HFFc6 (cell line): Measurements from ENCODE around the gene C10orf62. TPM values are rescaled to one million over a fixed set of nuclear protein-coding genes. Genes with fewer than 3 reads are reported as not detected.
A peak's percentile ranks its signal among the peaks of the same experiment; 100 is the strongest.

Source experiments
- DNase-seq: peaks from one replicate; pipeline ENCODE4 v3.0.0-alpha.2; 2018
- H3K27ac Mint-ChIP-seq: 2 replicates; pipeline ENCODE4 v1.8.0; 2020; ENCODE audit warnings: mild to moderate bottlenecking, mixed read lengths
- H3K27me3 Mint-ChIP-seq: 2 replicates; pipeline ENCODE4 v1.8.0; 2021; ENCODE audit warnings: mild to moderate bottlenecking, moderate library complexity, mixed read lengths; ENCODE audit not compliant: insufficient read depth
- H3K36me3 Mint-ChIP-seq: 2 replicates; pipeline ENCODE4 v1.8.0; 2021; ENCODE audit warnings: low read depth, mixed read lengths
- H3K4me1 Mint-ChIP-seq: 2 replicates; pipeline ENCODE4 v1.8.0; 2020; ENCODE audit warnings: low read depth, mixed read lengths
- H3K4me3 Mint-ChIP-seq: 2 replicates; pipeline ENCODE4 v1.8.0; 2020; ENCODE audit warnings: mild to moderate bottlenecking, moderate library complexity, mixed read lengths
- H3K9me3 Mint-ChIP-seq: 2 replicates; pipeline ENCODE4 v1.8.0; 2020; ENCODE audit warnings: mild to moderate bottlenecking, mixed read lengths
- total RNA-seq, 6 experiments: library from RNA; stranded (reverse); fragmentation: NEBNext Ultra II Directional; extraction: Animal tissue kit (Norgen Biotek cat#: 25700); gene quantifications; 2 replicates in 1 of 6; 3 replicates in 5 of 6; pipeline ENCODE4 v1.2.3, GENCODE V29; 2021
- TF ChIP-seq, protein P1 (sequence below): fragments of 200-600 bp; sonication (generic); IDR thresholded peaks from 2 replicates; pipeline ENCODE4 v1.5.0; 2021; ENCODE audit warnings: antibody characterized with exemption, mild to moderate bottlenecking

The C10orf62 gene
- total RNA-seq, 6 experiments from 2014 or later: not detected

DNA sequence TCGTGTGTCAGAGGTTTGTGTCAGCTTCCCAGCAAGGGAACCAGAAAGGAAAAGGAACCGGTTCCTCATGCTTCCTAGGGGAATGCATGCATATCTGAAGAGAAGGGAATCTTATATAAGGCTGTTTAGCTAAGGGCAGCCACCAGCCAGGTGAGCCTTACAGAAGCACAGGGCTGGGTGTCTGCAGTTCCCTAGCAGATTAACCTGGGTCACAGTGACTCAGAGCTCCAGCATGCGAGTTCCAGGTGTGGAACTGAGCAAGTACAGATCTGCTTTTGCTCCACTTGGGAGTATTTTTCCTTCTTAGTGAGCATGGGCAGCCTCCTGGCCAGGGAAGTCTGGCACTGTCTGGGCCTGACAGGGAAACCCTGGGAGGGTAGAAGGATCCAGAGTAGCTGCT lies 17.9 kb upstream of the C10orf62 start:
- TF ChIP-seq, protein P1, sequence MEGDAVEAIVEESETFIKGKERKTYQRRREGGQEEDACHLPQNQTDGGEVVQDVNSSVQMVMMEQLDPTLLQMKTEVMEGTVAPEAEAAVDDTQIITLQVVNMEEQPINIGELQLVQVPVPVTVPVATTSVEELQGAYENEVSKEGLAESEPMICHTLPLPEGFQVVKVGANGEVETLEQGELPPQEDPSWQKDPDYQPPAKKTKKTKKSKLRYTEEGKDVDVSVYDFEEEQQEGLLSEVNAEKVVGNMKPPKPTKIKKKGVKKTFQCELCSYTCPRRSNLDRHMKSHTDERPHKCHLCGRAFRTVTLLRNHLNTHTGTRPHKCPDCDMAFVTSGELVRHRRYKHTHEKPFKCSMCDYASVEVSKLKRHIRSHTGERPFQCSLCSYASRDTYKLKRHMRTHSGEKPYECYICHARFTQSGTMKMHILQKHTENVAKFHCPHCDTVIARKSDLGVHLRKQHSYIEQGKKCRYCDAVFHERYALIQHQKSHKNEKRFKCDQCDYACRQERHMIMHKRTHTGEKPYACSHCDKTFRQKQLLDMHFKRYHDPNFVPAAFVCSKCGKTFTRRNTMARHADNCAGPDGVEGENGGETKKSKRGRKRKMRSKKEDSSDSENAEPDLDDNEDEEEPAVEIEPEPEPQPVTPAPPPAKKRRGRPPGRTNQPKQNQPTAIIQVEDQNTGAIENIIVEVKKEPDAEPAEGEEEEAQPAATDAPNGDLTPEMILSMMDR: no peak
- Mint-ChIP-seq H3K27me3 (no peaks in the 10 kb centered on the region; the same call in 1 of the 2 replicates), H3K27ac (no peak overlapping the region), H3K36me3 (peaks cover 5% of the 10 kb centered on the region; the same call in 1 of the 2 replicates), H3K4me3 (no peak overlapping the region), H3K9me3 (no peaks in the 10 kb centered on the region), H3K4me1 (peaks cover 30% of the 10 kb centered on the region)
- no peak for DNase-seq

DNA sequence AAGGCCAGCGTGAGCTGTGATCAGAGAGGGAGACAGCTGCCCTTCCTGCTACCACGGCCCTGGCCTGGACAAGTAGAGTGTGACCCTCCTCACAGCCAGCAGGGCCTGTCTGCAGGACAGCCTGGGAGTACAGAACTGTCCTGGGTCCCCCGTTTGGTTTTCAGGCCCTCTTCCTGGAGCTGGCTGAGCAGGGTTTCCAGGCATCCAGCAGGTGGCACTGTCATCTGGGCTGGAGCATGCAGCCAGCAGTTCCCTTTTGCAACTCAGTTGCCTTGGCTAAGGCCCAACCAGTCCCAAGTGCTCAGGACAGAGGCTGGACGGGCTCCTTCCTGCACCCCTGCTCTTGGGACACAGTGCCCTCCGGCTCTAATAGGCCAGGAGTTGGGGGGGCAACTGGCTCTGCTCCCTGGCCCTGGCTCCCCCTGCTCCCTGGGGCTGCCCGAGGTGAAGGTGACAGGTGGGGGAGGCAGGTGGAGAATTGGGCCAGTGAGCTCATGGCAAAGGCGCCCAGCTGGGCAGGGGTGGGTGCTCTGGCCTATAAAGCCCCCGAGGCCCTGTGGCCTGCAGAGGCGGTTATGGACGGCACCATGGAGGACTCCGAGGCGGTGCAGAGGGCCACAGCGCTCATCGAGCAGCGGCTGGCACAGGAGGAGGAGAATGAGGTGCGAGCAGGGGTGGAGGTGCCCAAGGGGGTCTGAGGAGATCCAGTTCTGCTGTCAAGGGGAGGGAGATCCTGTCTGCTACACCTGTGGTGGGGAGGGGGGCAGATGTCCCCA lies 17.1 kb upstream of the C10orf62 start, which contains the start of gene ANKRD2:
Gene ANKRD2, plus strand, starts transcription at position 566 of the 776 bp plus-strand sequence. Its CDS starts 10 bp downstream, at position 576.
- Mint-ChIP-seq H3K9me3 (no peaks in the 10 kb centered on the region), H3K27ac (peak within 1 kb of the TSS; percentile 67), H3K27me3 (no peaks in the 10 kb centered on the region; the same call in 1 of the 2 replicates), H3K4me1 (peaks cover 27% of the 10 kb centered on the region), H3K36me3 (peaks cover 5% of the 10 kb centered on the region; the same call in 1 of the 2 replicates), H3K4me3 (no peak within 1 kb of the TSS)
- TF ChIP-seq, protein P1: peak; percentile 94
- DNase-seq: peak; percentile 73

DNA sequence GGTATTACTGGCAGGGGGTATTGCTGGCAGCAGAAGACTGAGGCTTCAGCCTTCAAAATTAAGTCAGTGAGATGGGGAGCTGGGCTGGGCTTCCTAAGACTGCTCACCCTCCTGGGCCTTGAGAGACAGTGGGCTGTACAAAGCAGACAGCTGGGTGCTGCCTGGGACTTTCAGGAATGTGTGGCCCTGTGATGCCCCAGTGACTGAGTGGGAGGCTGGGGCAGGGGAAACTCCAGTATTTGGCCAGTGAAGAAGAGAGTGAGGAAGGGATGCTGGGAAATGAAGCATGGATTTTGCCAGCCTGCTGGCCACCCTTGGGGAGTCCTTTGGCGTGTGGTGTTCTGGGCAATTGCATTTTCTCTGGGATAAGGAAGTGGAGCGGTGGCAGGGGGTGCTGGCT lies 16.5 kb upstream of the C10orf62 start:
- Mint-ChIP-seq H3K9me3 (no peaks in the 10 kb centered on the region), H3K27me3 (no peaks in the 10 kb centered on the region; the same call in 1 of the 2 replicates), H3K27ac (peak overlapping the region; percentile 67), H3K4me1 (peaks cover 27% of the 10 kb centered on the region), H3K36me3 (peaks cover 5% of the 10 kb centered on the region; the same call in 1 of the 2 replicates), H3K4me3 (no peak overlapping the region)
- DNase-seq: no peak
- TF ChIP-seq, protein P1: no peak

DNA sequence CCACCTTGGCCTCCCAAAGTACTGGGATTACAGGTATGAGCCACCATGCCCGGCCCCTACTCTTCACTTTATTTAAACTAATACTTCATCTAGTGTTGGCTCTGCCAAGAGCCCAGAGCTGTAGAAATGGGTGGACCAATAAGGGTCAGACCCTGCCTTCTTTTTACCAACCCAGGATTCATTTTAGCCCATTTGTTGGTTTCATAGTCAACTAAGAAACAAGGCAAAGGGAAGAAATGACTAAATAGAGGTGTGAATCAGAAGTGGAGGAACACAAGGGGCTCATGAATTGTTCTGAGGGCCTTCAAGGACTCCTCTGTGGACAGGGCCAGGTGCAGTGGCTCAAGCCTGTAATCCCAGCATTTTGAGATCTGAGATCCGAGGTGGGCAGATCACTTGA lies 15.8 kb upstream of the C10orf62 start:
- H3K36me3 Mint-ChIP-seq: peaks cover 5% of the 10 kb centered on the region; the same call in 1 of the 2 replicates
- H3K27me3 Mint-ChIP-seq: no peaks in the 10 kb centered on the region; the same call in none of the 2 replicates
- H3K9me3 Mint-ChIP-seq: no peaks in the 10 kb centered on the region
- peak overlapping the region; percentile 24; the same call in 1 of the 2 replicates for H3K27ac Mint-ChIP-seq
- TF ChIP-seq, protein P1: no peak
- no peak for DNase-seq
- peaks cover 27% of the 10 kb centered on the region for H3K4me1 Mint-ChIP-seq
- no peak overlapping the region for H3K4me3 Mint-ChIP-seq

DNA sequence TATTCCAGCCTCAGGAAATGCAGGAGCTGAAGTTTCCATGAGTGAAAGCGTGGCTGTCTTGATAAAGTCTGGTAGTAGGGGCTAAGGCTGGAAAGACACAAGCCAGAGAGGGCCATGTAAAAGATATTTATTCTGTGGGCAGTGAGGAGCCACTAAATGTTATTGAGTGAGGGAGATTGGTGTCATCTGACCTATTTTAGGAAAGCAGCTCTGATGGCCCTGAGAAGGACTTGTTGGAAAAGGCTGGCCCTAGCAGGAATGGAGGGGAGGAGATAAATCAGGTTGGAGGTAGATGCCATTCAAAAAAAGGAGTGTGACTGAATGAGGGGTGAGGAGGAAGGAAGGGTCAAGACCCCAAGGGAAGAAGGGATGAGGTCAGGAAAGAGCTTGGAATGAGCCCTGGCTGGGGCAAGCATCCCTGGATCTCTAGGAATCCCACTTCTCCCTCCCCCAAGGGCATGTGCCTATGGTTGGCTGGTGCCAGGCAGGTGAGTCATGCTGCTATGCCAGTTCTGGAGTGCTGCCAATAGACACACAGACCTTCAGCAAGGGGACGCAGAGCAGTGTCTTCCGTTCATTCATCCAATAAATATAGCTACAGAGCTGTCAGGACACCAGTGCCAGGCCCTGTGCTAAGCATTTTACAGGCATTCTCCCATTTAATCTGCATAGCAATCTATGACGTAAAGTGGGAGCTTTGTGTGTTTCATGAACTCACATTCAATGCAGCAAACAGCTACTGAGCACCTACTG lies 15.0 kb upstream of the C10orf62 start:
- Mint-ChIP-seq H3K36me3 (peaks cover 3% of the 10 kb centered on the region; the same call in 1 of the 2 replicates), H3K4me3 (peak overlapping the region; percentile 2; the same call in 1 of the 2 replicates), H3K27ac (peak overlapping the region; percentile 47), H3K9me3 (no peaks in the 10 kb centered on the region), H3K4me1 (peaks cover 27% of the 10 kb centered on the region), H3K27me3 (no peaks in the 10 kb centered on the region; the same call in none of the 2 replicates)
- TF ChIP-seq, protein P1: no peak
- peak; percentile 82 for DNase-seq
